RKO (cell line): Measurements from ENCODE around the gene IGSF21.
"Not testable (repeated sequence)": the region's sequence is repeated elsewhere in the genome, so short reads cannot be mapped to it uniquely, and the experiment has no call there.

Experiments
- DNase-seq: peaks from one replicate; pipeline ENCODE4 v3.0.0-alpha.2; 2016; ENCODE audit warnings: low spot score

The IGSF21 gene

GRCh38 chr1:18145851-18146618 lies 38.4 kb downstream of the IGSF21 start:
- DNase-seq, result no peak

GRCh38 chr1:18146886-18147285 lies 39.3 kb downstream of the IGSF21 start:
- DNase-seq, result no peak

GRCh38 chr1:18147672-18148071 lies 40.1 kb downstream of the IGSF21 start:
- DNase-seq, result no peak

- DNase-seq, result no peak
Observed at GRCh38 chr1:18148461-18148860, 40.9 kb downstream of the IGSF21 start.

GRCh38 chr1:18149027-18149641 lies 41.5 kb downstream of the IGSF21 start:
- no peak for DNase-seq

GRCh38 chr1:18151436-18152122 lies 44.0 kb downstream of the IGSF21 start:
- DNase-seq, result no peak

GRCh38 chr1:18154430-18155194 lies 47.0 kb downstream of the IGSF21 start:
- DNase-seq, result no peak

GRCh38 chr1:18155881-18156385 lies 48.3 kb downstream of the IGSF21 start:
- DNase-seq, result no peak

- no peak for DNase-seq
Observed at GRCh38 chr1:18157352-18157751, 49.8 kb downstream of the IGSF21 start.

- DNase-seq, result no peak
Observed at GRCh38 chr1:18157968-18158367, 50.4 kb downstream of the IGSF21 start.

- no peak for DNase-seq
Observed at GRCh38 chr1:18158714-18159113, 51.1 kb downstream of the IGSF21 start.

- no peak for DNase-seq
Observed at GRCh38 chr1:18160290-18160942, 52.8 kb downstream of the IGSF21 start.

GRCh38 chr1:18161690-18162089 lies 54.1 kb downstream of the IGSF21 start:
- DNase-seq, result no peak

GRCh38 chr1:18165640-18166039 lies 58.0 kb downstream of the IGSF21 start:
- not testable (repeated sequence) for DNase-seq

GRCh38 chr1:18166341-18166740 lies 58.7 kb downstream of the IGSF21 start:
- DNase-seq, result no peak

GRCh38 chr1:18166929-18167328 lies 59.3 kb downstream of the IGSF21 start:
- no peak for DNase-seq

GRCh38 chr1:18170444-18170843 lies 62.8 kb downstream of the IGSF21 start:
- DNase-seq, result no peak

GRCh38 chr1:18174037-18174436 lies 66.4 kb downstream of the IGSF21 start:
- no peak for DNase-seq

- no peak for DNase-seq
Observed at GRCh38 chr1:18175051-18175450, 67.5 kb downstream of the IGSF21 start.

- no peak for DNase-seq
Observed at GRCh38 chr1:18175530-18176377, 68.2 kb downstream of the IGSF21 start.

GRCh38 chr1:18176619-18177018 lies 69.0 kb downstream of the IGSF21 start:
- DNase-seq, result no peak
